PC-3 (cell line): ENCODE measurements around the gene CST4.

Source experiments
- CTCF ChIP-seq: fragments of 300-600 bp; sonication (generic); conservative IDR thresholded peaks from 2 replicates; pipeline ENCODE4 v1.5.1; 2017; ENCODE audit warnings: antibody characterized with exemption, low read depth, mild to moderate bottlenecking, low read length
- EZH2 ChIP-seq: fragments of 300-600 bp; sonication (generic); IDR thresholded peaks from one replicate; pipeline ENCODE4 v1.6.1; 2017; ENCODE audit warnings: antibody characterized with exemption, mild to moderate bottlenecking, low read length; ENCODE audit not compliant: unreplicated experiment

- TF ChIP-seq EZH2: no peak
- no peak for TF ChIP-seq CTCF
Measured at GRCh38 chr20:23669866-23670265, 19.0 kb downstream of the CST4 start.
